GM10266 (cell line): ENCODE data around the gene DOK4.

Source experiments
- DNase-seq: peaks from one replicate; pipeline ENCODE4 v3.0.0; 2012; ENCODE audit errors: extremely low spot score
- TF ChIP-seq, protein P1 (sequence below): IDR thresholded peaks from 2 replicates; pipeline ENCODE4 v1.5.1; 2012; ENCODE audit warnings: mild to moderate bottlenecking, low read depth; ENCODE audit not compliant: control insufficient read depth, insufficient read depth; ENCODE audit errors: missing control alignments

The DOK4 gene

DNA sequence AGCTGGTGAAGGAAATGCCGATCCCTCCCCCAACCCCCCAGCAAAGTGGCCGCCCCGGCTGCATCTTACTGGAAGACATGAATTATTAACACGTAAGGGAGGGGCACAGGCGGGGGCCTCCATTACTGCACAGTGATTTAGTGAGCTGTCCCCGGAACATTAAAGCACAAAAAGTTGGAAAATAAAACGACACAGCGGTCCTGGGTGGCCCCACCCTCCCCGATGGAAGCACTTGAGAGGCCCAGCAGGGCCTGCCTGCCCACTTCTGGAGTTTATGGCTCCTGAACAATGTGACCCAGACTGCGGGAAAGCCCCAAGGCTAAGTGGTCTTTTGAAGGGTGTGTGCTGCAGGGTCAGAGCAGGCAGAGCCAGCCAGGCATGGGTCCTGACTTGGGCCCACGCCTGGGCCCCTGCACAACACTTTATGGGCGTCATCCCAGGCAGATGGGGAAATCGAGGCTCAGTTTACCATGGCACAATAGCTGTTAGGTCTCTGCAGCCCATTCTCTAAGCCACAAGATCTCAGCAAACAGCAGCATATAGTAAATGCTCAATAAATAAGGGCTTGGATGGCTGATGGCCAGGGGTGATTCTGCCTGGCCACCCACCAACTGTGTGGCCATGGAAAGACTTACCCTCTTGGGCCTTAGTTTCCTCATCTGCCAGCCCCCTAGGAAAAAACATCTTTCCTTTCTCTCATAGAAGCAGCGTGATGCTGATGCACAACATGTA lies 27.2 kb upstream of the DOK4 start:
- TF ChIP-seq, protein P1, sequence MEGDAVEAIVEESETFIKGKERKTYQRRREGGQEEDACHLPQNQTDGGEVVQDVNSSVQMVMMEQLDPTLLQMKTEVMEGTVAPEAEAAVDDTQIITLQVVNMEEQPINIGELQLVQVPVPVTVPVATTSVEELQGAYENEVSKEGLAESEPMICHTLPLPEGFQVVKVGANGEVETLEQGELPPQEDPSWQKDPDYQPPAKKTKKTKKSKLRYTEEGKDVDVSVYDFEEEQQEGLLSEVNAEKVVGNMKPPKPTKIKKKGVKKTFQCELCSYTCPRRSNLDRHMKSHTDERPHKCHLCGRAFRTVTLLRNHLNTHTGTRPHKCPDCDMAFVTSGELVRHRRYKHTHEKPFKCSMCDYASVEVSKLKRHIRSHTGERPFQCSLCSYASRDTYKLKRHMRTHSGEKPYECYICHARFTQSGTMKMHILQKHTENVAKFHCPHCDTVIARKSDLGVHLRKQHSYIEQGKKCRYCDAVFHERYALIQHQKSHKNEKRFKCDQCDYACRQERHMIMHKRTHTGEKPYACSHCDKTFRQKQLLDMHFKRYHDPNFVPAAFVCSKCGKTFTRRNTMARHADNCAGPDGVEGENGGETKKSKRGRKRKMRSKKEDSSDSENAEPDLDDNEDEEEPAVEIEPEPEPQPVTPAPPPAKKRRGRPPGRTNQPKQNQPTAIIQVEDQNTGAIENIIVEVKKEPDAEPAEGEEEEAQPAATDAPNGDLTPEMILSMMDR, result no peak

DNA sequence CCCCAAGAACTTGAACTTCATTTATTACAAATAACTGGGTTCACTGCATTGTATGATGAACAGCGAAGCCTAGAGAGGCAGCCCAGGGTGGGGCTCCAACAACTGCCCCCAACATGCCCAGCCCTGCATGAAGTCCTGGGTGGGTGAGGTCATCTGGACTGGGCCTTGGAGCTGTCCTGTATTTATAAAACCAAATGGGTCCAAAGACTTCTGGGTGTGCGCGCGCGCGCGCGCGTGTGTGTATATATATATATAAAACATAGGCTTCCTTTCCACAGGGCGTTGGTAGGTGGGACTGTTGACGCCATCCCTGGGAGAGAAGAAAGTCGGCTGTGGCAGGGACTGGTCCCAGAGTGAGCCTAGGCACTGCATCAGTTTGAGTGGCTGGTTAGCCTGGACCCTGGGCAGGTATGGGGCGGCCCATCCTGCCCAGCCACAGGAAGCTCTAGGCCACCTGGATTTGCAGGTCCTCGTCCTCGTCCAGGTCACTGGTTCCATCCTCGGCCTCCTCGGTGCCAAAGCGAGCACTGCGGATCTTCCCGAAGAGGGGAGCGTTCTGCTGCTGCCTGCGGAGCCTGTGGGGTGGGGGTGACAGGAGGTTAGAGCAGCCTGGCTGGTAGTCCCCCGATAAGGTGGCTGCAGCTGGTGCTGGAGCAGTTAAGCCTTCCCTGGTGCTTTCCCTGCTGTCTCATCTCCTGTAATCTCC lies 26.2 kb upstream of the DOK4 start:
- TF ChIP-seq, protein P1, result no peak
- no peak for DNase-seq

More for the DNA sequence above, 27.2 kb upstream of the DOK4 start:
- DNase-seq, result no peak

DNA sequence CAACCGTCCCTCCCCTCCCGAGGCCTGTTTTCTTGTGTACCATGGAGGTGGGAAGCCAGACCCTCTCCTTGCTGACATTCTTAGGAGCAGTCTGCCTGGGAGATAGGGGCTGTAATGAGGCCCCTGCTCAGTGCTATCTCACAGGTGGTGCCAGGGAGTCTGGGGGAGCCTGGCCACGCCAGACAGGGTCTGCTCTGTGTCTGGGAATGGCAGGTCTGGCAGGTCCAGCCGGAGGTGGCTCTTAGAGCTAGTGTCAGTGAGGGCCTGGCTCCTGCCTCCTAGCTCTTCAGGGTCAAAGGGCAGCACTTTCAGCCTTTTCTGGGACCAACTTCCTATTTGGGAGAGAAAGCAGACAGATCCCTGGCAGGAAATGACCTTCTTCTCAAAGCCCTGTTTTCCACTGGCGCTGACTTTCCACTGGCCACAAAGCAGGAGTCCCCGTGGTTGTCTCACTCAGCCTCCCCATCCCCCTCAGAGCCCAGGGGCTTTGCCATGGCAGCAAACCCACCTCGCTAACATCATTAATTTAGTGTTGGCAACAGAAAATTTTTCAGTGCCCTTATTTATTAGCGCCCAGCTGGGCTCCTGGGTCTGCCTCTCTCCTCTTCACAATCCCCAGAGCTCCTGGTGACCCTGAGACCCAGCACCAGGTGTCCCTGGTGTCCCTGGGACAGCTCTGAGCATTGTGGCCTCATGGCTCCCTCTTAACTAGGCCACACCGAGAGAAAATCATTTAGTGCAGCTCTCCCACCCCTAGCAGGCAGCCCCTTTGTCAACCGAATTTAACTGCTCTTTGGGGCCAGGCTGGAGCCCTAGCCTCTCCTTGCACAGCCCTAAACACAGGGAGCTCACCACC lies 24.0 kb upstream of the DOK4 start:
- TF ChIP-seq, protein P1, result no peak
- no peak for DNase-seq

DNA sequence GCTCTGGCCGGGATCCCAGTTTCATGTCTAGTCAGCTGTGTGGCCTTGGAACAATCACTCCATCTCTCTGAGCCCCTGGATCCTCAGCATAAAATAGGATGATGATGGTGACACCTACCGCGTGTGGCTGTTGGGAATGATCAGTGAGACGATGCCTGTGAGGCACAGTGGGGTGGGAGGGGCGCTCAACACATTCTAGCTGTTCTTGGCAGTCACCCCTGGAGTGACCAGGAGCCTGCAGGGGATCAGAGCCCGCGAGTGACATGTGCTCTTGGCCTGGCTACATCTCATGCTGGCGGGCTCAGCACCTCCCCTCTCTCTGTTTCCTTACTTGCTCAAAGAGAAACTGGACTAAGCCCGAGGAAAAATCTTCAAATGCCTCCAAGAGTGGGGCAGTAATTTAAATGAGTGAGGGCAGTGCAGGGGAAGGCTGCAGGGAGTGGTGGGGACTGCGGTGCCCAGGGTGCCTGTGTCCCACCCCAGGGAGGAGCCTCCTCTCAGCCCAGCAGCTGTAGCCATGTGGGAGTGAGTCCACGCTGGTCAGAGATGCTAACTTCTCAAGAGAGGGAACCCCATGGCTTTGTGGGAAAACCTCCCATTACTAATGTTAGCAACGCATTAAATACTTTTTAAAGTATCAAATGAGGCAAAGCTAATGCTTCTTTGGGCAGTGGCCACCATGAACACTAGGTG lies 23.1 kb upstream of the DOK4 start:
- TF ChIP-seq, protein P1, result no peak
- DNase-seq, result no peak

DNA sequence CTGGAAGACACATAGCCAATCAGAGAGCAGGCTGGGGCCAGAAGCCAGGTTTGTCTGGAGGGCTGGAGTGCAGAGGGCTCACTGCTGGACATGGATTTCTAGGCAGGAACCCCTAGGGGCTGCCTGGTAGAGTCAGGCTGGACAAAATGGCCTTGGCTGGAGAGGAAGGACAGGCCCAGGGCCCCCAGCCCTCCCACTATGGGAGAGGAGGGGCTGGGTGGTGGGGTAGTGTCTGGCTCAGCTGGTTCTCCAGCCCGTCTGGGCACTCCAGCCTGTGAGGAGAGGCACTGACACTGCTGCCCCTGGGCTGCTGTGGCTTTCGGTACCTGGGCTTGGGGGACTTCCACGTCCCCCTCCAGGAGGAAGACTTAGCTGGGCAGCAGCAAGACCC lies 21.7 kb upstream of the DOK4 start:
- DNase-seq, result no peak
- TF ChIP-seq, protein P1, result no peak

DNA sequence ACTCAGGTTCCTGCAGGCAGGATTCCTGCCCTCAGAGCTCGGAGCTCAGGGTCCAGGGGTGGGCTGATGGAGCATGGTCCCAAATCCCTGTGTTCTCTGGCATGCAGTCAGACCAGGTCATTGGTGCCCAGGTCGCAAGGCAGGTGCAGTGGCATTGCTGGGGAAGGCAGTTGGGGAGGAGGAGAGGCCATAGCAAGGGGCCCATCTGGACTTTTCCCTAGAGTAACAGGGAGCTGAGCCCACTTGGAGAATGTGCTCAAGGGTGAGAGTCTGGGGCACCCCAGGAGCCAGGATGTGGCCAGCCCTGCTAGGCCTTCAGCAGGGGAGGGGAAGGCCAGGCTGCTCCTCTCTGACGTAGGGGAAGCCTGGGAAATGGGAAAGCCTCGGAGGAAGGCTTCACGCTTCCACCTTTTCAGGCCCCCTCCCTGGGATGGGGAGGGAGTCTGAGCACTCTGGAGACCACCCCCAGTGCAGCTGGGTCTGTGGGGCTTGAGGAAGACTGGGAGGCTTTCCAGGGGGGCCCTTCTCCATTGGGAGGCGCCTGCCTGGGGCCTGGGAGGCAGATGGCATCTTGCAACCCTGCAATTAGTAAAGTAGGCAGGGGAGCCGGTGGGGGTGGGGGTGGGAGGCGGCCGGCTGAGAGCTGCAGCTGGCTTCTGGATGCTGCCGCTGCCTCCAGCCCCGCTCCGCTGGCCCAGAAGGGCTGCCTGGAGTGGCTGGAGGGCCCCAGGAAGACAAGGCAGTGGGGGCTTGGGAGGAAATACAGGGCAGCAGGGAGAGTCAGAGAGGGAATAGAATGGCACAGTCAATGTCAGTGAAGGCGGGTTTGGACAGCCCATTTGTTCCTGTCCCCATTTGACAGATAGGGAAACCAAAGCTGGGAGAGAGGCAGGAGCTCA lies 21.1 kb upstream of the DOK4 start:
- no peak for DNase-seq
- TF ChIP-seq, protein P1, result no peak
